Prostate gland (tissue), 2 donors: ENCODE data around the gene ZNF782.

Experiments used
- CTCF ChIP-seq, 4 experiments: fragments of 200-600 bp in 2 of 4; fragments of 450-650 bp in 2 of 4; sonication (generic) in 2 of 4; IDR thresholded peaks; 1 replicate in 3 of 4; 2 replicates in 1 of 4; pipeline ENCODE4 v1.5.1; 2016 to 2019; ENCODE audit warnings: antibody characterized with exemption in 4 of 4, mild to moderate bottlenecking in 2 of 4, moderate library complexity in 2 of 4
- POLR2A ChIP-seq: fragments of 450-650 bp; IDR thresholded peaks from one replicate; pipeline ENCODE4 v1.6.1; 2016; ENCODE audit warnings: antibody characterized with exemption, mild to moderate bottlenecking
- POLR2AphosphoS5 ChIP-seq: sonication (generic); formaldehyde crosslinking; IDR thresholded peaks from one replicate; pipeline ENCODE4 v1.6.1; 2017; ENCODE audit warnings: antibody characterized with exemption

- no peak for TF ChIP-seq POLR2A
- no peak for TF ChIP-seq CTCF (IDR thresholded peaks at IDR 0.05)
- no peak for TF ChIP-seq POLR2AphosphoS5
Observed at GRCh38 chr9:96769989-96770388, 84.3 kb downstream of the ZNF782 start.
